Measurements from ENCODE around the gene IRX4.

DNA sequence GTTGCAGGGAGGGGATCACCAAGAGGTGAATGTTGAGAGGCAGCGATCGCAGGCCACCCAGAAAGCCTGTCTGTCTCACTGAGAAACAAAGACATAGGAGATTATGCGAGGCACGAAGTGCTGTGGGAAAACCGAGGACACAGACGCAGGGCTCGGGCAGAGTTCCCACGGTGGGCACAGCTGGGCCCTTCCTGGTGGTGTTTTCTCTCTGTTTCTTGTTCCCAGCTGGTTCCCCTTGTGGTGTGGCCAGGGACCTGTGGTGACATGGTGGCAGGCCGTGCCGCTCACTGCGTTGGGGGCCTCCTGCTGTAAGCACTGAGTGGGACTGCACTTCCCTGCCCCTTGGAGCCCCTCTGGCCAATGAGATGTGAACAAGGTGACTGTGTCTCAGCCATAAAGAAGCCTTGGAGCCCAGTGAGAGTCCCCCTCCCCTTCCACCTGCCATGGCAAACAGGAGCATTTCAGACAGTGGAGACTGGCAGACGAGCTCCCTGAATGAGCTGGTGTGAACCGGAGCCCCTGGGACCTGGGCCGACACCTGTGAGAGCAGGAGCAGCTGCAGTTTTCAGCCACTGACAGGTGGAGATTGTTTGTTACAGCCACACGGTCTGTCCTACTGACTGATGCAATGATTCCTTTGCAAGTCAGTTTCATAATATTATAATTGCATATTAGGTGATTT lies 13.2 kb upstream of the IRX4 start:
- TF ChIP-seq RAD21 (IDR thresholded peaks at IDR 0.05; ENCODE audit: low read length) = no peak
- TF ChIP-seq, protein P1, sequence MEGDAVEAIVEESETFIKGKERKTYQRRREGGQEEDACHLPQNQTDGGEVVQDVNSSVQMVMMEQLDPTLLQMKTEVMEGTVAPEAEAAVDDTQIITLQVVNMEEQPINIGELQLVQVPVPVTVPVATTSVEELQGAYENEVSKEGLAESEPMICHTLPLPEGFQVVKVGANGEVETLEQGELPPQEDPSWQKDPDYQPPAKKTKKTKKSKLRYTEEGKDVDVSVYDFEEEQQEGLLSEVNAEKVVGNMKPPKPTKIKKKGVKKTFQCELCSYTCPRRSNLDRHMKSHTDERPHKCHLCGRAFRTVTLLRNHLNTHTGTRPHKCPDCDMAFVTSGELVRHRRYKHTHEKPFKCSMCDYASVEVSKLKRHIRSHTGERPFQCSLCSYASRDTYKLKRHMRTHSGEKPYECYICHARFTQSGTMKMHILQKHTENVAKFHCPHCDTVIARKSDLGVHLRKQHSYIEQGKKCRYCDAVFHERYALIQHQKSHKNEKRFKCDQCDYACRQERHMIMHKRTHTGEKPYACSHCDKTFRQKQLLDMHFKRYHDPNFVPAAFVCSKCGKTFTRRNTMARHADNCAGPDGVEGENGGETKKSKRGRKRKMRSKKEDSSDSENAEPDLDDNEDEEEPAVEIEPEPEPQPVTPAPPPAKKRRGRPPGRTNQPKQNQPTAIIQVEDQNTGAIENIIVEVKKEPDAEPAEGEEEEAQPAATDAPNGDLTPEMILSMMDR (IDR thresholded peaks at IDR 0.05) = no peak
- TF ChIP-seq TAF1 (IDR thresholded peaks at IDR 0.05; ENCODE audit: borderline replicate concordance, low read depth, low read length) = no peak
- TF ChIP-seq EP300 (IDR thresholded peaks at IDR 0.05; ENCODE audit: borderline replicate concordance in 1 of 2, low read depth in 1 of 2, low read length in 1 of 2) = no peak
- no peak for TF ChIP-seq RFX5 (IDR thresholded peaks at IDR 0.05; ENCODE audit: low read length)
- TF ChIP-seq TCF12 (IDR thresholded peaks at IDR 0.05) = no peak
- TF ChIP-seq EZH2phosphoT487 (IDR thresholded peaks at IDR 0.05; ENCODE audit: borderline replicate concordance, low read depth) = no peak
- TF ChIP-seq RCOR1 (IDR thresholded peaks at IDR 0.05; ENCODE audit: low read length) = no peak
- no peak for TF ChIP-seq JUND (IDR thresholded peaks at IDR 0.05)
- no peak for TF ChIP-seq CHD2 (IDR thresholded peaks at IDR 0.05; ENCODE audit: low read length, partially characterized antibody)

Data from SK-N-SH (cell line).